HG03039 (cell line): ENCODE data around the gene FBLN2.

Source experiments
- ATAC-seq: cut with Tn5 transposase; IDR thresholded peaks from one replicate; pipeline ENCODE4 v1.9.1; 2021; ENCODE audit warnings: mild to moderate bottlenecking, moderate library complexity; ENCODE audit not compliant: unreplicated experiment

Gene FBLN2

DNA sequence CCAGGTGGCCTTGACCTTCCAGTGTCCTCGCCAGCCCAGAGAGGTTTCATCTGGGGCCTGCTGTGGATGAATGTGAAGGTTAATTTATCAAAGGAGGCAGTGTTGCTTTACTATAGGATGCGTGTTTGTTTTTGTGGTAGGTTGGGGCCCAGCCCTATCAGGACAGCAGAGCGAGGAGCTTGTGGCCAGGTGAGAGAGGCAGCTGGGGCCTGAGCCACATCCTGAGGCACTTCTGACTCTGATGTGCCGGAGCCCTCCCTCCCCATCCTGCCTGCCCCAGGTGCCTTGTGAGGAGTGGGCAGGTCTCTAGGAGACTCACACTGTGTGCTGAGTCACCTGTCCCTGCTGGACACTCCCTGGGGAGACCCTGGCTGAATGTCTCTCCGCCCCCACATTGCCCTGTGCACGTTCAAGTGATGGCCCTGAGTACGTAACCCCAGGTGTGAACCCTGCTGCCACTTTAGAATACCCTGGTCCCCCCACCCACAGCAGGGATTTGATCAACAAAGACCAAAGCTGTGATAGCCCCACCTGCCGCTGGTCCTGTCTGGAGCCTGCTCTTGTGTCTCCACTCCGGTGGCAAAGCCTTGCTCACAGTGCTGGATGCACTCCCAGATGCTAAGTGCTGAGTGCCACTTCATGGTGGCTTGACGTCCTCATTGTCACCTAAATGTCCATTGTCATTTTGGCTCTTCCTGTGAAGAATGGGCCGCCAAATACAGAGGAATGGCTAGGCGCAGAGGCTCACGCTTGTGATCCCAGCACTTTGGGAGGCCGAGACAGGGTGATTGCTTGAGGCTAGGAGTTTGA lies 16.0 kb downstream of the FBLN2 start:
- ATAC-seq: no peak

DNA sequence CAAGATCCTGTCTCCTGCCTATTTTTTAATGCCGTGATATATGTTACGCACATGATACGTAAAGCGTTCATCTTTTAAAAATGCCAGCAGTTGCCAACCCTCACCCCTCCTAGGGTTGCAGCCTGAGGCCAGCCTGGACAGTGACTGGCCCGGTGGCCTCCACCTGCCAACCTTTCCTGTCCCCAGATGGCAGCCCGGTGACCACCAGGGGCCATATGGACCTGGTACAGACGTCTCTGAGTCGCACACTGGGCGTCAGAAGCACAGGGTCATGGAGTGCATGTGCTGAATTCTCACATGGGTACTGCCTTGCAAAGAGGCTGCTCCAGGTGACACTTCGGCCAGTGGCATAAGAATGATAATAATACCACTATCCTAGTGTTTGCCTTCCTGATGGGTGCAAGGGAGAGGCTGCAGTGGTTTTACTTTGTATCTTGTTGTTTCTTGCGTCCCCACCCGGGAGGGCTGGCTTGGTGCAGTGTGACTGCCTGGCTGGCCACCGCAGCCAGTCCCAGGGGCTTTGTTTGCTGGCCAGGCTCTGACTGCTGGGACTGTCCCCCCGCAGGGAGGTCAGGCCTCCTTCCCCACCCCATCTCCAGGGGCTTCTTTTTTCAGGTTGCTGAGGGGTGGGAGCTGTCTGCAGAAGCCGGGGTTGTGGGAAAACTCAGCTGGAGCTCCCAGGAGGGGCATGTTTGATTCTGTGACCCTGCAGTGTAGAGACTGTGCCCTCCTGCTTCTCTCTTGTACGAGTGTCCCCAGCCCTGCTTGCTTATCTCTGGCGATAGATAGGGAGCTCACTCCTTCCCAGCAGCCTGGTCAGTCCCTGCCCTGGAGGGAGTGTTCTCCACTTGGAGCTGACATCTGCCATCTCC lies 16.9 kb downstream of the FBLN2 start:
- ATAC-seq: no peak

DNA sequence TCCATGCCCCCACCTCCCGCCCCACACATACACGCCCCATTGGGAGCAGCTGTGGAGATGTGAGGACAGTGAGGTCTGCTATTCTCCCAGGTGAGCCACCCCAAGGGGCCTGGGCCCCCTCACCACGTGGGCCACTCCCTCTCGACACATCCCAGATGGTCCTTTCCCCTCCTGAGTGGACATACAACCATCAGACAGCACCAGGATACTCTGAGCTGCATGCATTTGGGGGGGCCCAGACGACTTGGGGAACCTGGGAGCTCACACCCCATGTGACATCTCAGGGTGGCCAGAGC lies 17.5 kb downstream of the FBLN2 start:
- no peak for ATAC-seq

DNA sequence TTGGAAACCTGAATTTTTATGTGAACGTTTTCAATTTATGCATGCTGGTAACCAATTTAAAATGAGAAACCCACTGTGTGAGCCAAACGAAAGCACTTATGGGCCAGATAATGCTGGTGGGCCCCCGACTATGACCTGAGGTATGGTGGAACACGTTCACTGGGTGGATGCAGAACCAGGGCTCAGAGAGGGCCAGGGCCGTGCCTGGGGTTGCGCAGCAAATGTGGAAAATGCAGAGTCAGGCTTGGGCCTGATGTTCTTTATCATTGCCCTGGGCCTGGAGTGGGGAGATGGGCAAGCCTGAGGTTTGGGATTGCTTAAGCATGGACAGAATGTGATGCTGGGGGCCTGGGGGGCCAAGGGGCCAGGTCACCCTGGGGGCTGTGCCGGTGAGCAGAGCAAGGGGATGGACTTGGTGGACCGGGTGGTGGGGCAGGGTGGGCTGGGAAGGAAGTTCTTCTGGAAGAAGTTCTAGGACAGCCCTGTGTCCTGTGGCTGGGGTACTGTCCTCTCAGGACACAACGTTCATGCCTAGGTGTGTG lies 17.9 kb downstream of the FBLN2 start:
- ATAC-seq: no peak

DNA sequence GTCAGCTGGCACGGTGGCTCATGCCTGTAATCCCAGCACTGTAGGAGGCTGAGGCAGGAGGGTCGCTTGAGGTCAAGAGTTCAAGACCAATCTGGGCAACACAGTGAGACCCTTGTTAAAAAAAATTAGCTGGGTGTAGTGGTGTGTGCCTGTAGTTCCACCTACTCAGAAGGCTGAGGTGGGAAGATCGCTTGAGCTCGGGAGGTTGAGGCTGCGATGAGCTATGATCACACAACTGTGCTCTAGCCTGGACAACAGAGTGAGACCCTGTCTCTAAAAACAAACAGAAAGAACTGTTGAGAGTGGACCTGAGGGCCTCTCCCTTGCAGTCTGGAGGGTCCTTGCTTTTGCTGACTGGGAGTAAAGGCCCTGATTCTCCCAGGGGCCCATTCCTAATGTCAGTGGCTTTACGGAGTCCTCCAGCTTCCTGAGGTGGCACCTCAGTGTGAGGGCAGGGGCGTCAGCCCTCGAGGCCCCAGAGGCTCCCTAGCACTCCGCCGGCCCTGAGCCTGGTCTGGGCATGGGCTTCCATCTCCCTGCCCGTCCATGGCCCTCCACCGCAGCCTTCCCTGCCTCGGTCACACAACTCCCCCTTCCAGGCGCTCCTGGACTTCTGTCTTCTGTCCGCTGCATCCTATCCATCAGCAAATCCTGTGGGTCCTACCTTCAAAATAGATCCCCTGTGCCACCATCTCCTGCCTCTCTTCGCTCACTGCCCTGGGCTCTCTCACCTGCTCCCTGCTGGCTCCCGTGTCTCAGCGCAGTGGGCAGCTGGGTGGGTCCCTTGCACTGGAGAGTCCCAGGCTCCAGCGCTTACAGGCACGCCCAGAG lies 19.0 kb downstream of the FBLN2 start:
- ATAC-seq: no peak

DNA sequence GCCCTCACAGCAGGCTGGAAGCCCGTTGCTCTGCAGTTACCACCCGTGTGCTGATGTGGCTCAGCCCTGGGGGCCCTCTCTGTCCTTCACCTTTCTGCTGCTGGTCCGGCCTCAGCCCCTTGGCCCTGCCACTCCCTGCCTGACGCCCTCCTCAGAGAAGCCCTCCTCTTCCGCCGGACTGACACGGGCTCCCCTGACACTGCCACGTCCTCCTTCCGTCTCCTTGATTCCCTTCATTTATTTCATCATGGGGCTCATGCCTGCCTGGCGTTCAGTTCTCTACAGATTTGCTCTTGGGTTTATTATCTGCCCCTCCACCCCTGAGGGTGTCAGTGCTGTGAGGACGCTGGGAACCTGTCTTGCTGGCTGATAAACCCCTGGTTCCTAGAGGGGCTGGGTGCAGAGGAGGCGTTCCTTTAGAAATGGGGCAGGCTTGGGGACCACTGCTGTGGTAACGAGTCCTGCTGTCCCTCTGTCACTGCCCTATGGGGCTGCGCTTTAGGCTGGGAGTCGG lies 19.6 kb downstream of the FBLN2 start:
- no peak for ATAC-seq

DNA sequence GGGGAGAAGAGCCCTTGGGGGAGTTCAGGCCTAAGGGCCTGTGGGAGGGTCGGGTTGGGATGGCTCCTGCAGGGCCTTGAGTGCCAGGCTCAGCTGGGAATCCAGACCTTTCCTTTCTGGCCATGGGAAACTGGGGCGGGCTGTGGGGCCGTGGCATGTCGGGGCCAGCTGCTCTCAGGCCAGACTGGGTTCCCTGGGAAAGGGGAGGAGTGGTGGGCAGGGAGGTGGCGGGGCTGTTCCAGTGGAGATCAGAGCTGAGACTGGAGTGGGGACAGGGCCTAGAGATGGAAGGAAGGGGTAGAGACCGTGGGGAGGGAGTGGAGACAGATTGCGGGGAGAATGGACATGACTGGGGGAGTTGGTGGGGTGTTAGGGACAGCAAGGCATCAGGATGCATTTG lies 20.3 kb downstream of the FBLN2 start:
- no peak for ATAC-seq

DNA sequence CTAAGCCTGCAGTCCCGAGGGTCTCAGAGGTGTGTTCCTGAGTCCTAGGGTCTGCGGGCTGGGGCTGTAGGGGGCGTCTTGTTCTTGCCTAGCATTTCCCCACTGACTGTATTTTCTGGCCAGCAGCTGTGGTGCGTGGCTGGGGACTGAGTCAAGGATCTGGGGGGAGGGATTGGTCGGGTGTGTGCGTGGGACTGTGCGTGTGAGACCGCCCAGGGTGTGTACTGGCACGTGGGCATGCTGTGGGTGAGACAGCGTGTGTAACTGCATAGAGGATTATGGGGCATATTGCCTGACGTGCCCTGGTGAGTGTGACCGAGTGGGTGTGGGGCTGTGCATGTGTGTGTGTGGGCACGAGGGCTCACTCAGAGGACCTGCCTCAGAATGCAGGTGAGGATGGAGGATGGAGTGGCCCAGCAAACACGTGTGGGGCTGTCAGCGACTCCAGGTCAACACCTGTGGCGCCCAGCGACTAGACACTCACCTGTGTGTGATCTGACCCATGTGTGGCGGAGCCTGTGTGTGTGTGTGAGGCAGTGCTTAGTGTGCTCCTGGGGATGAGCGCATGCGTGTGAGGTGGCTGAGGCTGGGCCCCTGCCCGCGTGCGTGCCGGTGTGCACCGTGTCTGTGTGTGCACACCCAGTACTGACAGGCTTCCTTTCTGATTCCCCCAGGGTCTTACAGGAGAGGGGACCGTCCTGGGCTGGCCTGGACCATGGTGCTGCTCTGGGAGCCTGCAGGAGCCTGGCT lies 20.9 kb downstream of the FBLN2 start:
- ATAC-seq: no peak

DNA sequence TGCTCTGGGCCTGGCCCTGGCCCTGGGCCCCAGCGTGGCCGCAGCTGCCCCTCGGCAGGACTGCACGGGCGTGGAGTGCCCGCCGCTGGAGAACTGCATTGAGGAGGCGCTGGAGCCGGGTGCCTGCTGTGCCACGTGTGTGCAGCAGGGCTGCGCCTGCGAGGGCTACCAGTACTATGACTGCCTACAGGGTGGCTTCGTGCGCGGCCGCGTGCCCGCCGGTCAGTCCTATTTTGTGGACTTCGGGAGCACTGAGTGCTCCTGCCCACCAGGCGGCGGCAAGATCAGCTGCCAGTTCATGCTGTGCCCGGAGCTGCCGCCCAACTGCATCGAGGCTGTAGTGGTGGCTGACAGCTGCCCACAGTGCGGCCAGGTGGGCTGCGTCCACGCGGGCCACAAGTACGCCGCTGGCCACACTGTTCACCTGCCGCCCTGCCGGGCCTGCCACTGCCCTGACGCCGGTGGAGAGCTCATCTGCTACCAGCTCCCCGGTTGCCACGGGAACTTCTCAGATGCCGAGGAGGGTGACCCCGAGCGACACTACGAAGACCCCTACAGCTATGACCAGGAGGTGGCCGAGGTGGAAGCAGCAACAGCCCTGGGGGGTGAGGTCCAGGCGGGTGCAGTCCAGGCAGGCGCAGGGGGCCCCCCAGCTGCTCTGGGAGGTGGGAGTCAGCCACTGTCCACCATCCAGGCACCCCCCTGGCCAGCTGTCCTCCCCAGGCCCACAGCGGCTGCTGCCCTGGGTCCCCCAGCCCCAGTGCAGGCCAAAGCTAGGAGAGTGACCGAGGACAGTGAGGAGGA lies 21.7 kb downstream of the FBLN2 start:
- ATAC-seq: no peak

DNA sequence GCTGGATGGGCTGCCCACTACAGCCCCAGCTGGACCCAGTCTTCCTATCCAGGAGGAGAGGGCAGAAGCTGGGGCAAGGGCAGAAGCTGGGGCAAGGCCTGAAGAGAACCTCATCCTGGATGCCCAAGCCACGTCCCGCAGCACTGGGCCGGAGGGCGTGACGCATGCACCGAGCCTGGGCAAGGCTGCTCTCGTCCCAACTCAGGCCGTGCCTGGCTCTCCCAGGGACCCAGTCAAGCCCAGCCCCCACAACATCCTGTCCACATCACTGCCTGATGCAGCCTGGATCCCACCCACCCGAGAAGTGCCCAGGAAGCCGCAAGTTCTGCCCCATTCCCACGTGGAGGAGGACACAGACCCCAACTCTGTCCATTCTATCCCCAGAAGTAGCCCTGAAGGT lies 22.3 kb downstream of the FBLN2 start:
- no peak for ATAC-seq

DNA sequence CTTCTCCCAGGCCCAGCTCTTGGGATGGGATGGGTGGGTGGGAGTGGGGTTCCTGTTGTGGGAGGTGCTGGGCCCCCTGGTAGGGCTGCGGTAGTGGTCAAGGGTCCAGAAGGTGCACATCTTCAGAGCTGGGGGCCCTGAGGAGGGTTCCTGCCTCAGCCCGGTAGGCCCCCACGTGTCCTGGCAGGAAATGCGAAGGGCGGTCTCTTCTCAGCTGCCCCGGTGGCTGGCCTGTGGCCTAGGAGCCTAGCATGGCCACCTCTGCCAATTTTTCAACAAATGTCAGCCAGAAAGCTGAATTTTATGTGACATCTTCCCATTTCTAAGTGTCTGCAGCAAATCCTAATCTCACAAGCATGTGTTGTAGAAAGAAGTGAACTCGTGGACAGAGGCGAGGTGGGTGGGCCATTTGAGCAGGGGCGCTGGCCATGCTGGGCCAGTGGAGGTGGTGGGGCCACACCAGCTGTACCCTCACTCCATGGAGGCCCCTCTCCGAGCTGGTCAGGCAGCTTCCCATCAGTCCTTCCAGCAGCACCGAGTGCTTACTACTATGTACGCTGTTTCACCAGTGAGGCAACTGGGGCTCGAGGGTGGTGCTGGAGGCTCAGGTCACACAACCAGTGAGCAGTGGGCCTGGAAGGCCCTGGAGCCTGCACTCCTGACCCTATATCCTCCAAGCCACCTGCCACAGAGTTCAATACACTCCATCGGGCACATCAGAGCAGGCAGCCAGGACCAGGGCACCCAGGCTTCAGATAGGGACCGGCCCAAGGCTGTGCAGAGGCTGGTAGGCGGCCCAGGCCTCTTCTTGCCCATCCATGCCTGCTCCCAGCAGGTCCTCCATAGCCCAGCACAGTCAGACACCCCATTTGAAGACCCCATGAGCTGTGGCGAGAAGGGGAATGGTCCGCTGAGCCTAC lies 23.2 kb downstream of the FBLN2 start:
- ATAC-seq: no peak

DNA sequence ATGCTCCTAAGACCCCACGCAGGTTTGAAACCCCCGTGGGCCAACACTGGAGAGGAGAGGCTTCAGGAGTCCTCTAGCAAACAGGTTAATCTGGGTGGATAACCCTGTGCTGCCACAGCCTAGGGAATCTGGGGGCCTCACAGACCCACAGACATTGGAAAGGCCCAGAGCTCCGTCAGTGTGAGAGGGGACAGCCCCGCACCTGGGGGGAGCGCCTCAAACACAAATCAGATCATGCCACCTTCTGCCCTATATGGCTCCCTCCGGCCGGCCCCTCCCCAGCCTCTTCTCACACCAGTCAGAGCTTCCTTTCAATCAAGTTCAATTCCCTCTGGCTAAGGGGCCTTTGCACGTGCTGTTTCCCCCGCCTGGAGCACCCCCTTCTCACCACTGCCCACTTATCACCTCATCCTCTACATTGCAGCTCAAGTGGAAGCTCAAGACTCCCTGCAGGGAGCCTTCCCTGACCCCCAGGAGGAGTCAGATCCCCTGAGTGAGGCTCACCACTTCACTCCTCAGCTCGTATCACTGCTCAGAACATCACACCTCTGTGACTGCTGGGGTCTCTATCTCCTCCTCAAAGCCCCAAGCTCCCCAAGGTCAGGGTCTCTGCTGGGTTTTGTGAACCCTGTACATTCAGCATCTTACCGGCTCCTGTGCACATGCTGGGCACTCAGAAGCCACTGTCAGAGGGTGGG lies 24.1 kb downstream of the FBLN2 start:
- ATAC-seq: no peak

DNA sequence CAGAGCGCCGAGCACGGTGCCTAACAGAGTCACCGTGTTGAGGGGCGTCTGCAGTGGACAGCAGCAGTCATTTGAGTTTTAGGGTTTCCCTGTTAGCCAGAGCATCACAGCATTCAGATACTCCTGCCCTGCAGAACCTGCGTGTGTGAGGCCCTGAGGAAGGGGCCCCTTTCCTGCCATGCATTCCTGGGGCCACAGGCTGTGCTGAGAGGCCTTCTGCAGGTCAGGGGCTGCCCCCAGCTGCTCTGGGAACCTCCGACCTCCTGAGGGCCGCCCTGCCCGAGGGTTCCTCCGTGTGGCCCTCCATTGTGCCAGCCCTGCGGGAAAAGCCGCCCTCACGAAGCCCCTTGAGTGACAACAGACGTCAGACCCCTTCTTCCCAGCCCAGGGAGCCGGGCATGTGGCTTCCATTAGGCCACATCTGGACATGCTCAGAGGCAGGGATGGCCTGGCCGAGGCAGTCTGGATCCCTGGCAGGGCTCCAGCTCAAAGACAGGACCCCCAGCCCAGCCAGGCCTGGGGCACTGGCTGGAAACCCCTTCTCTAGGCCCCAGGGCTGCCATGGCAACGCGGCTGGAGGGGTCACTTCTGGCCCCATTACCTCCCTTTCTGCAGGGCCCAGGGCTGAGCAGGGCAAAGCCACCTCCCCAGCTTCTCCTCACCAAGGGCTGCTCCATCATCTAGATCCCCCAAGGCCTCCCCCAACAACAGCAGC lies 25.3 kb downstream of the FBLN2 start:
- ATAC-seq: no peak

DNA sequence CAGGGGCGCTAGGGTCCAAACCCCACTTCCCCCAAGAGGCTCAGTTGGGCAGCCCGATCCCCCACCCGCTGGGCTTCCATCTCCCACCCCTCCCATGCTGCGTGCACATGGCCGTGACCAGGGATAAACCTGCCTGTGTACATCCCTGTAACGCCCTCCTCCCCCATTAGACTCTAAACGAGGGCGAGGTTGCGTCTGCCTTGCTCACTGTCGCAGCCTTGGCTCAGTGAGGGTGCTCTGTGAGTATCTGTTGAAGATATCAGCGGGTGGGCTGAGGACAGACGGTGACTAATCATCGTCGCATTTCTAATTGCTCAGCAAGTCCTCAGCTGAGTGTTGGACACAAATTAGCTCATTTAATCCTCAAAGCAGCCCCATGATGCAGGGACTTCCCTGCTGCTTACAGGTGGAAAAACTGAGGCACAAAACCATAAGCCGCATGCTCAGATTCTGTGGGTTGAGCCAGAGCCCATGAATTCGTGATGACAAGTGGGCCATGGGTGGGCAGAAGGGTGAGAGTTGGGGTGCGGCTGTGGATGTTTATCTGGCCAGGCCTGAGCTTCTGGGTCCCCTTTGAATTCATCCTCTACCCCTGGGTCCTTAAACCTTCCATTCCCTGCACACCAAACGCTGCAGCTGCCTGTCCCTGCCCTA lies 26.0 kb downstream of the FBLN2 start:
- no peak for ATAC-seq

DNA sequence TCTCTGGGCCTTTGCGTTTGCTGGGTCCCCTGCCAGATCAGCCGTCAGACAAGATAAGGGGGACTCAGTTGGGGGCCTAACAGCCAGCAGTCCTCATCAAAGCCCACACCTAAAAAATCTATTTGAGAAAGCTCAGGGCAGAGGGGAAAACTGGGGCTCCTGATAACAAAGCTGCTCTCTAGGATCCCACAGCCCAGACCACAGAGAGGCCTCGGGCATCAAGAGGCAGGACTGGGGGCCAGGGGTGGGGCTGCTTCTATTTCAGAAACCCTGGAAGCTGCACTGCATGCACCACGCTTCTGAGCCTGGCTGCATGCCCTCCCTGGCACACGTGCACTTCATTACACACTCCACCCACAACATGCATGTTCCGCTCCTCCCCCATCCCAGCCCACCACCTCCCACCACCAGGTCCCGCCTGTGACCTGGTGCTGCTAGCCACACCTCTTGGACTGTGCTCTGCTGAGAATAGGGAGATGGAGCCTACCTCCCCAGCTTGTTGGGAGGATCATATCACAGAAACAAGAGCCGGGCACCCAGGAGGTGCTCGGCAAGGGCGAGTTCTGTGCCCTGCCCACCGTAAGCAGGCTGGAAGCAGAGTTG lies 26.6 kb downstream of the FBLN2 start:
- ATAC-seq: no peak
